ENCODE measurements around the gene ACY1.

ACY1 gene

GRCh38 chr3:51957520-51958205 lies 25.7 kb upstream of the ACY1 start:
- Histone ChIP-seq H3K4me1 (ENCODE audit: control insufficient read depth in 2 of 2, insufficient read depth in 2 of 2, low read length in 2 of 2) (no peaks in the 10 kb centered on the region), H3K9me3 (ENCODE audit: control insufficient read depth in 2 of 2, low read length in 2 of 2) (no peaks in the 10 kb centered on the region), H3K27ac (ENCODE audit: low read depth in 2 of 2, low read length in 2 of 2) (no peak overlapping the region), H3K4me3 (ENCODE audit: low read length in 2 of 2) (no peak overlapping the region), H3K36me3 (ENCODE audit: control insufficient read depth in 2 of 2, insufficient read depth in 2 of 2, low read length in 2 of 2) (peaks cover 2% of the 10 kb centered on the region in 2 donors), H3K27me3 (ENCODE audit: control insufficient read depth in 2 of 2, insufficient read depth in 2 of 2, low read length in 2 of 2) (peaks cover 0 to 7% of the 10 kb centered on the region in 2 donors), H3K9ac (ENCODE audit: low read depth in 1 of 2, low read length in 2 of 2) (no peak overlapping the region)

- Histone ChIP-seq H3K27me3 (ENCODE audit: control insufficient read depth in 2 of 2, insufficient read depth in 2 of 2, low read length in 2 of 2) (peaks cover 0 to 7% of the 10 kb centered on the region in 2 donors), H3K9ac (ENCODE audit: low read depth in 1 of 2, low read length in 2 of 2) (no peak overlapping the region), H3K4me3 (ENCODE audit: low read length in 2 of 2) (no peak overlapping the region), H3K36me3 (ENCODE audit: control insufficient read depth in 2 of 2, insufficient read depth in 2 of 2, low read length in 2 of 2) (peaks cover 2% of the 10 kb centered on the region in 2 donors), H3K4me1 (ENCODE audit: control insufficient read depth in 2 of 2, insufficient read depth in 2 of 2, low read length in 2 of 2) (no peaks in the 10 kb centered on the region), H3K9me3 (ENCODE audit: control insufficient read depth in 2 of 2, low read length in 2 of 2) (no peaks in the 10 kb centered on the region), H3K27ac (ENCODE audit: low read depth in 2 of 2, low read length in 2 of 2) (no peak overlapping the region)
Measured at GRCh38 chr3:51958603-51959521, 24.5 kb upstream of the ACY1 start.

GRCh38 chr3:51959651-51960050 lies 23.7 kb upstream of the ACY1 start:
- Histone ChIP-seq H3K4me1 (ENCODE audit: control insufficient read depth in 2 of 2, insufficient read depth in 2 of 2, low read length in 2 of 2) (no peaks in the 10 kb centered on the region), H3K27ac (ENCODE audit: low read depth in 2 of 2, low read length in 2 of 2) (no peak overlapping the region), H3K4me3 (ENCODE audit: low read length in 2 of 2) (no peak overlapping the region), H3K9ac (ENCODE audit: low read depth in 1 of 2, low read length in 2 of 2) (no peak overlapping the region), H3K27me3 (ENCODE audit: control insufficient read depth in 2 of 2, insufficient read depth in 2 of 2, low read length in 2 of 2) (peaks cover 0 to 7% of the 10 kb centered on the region in 2 donors), H3K36me3 (ENCODE audit: control insufficient read depth in 2 of 2, insufficient read depth in 2 of 2, low read length in 2 of 2) (peaks cover 2% of the 10 kb centered on the region in 2 donors), H3K9me3 (ENCODE audit: control insufficient read depth in 2 of 2, low read length in 2 of 2) (no peaks in the 10 kb centered on the region)

DNA sequence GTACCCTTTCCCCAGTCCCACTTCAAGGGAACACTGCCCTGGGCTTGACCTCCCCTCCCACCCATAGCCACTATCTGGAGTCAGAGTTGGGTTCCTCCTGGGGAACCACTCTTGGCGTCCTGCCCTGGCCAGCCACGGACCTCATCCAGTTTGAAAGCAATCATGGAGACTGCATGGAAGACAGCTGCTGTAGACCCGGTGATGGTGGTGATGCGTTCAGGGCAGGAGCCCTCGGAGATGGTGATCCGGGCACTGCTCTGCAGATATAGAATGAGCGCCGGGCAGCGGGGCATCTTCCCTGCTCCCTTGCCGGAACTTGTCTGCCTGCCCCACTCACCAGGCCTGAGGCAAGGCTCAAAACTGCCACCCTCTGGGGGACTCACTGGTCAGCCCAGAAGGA lies 22.9 kb upstream of the ACY1 start:
- Histone ChIP-seq H3K4me1 (ENCODE audit: control insufficient read depth in 2 of 2, insufficient read depth in 2 of 2, low read length in 2 of 2) (no peaks in the 10 kb centered on the region), H3K27me3 (ENCODE audit: control insufficient read depth in 2 of 2, insufficient read depth in 2 of 2, low read length in 2 of 2) (peaks cover 0 to 3% of the 10 kb centered on the region in 2 donors), H3K9ac (ENCODE audit: low read depth in 1 of 2, low read length in 2 of 2) (no peak overlapping the region)

DNA sequence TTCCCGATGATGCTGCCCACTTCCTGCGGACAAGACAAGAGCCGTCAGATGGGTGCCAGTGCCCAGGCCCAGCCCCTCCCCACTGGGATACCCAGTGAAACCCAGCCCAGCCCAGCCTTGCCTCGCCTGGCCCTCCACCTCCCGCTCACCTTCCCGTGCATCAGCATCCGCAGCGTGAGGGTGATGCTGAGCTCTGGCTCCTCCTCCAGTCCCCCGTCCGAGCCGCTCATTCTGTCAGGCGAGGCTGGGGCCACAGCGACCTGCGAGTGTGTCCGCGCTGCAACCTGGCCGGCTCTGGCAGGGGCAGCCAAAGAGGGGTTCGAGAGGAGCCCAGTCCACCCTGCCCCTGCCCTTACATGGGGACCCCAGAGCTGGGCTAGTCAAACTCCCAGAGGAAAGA lies 22.3 kb upstream of the ACY1 start:
- H3K9me3 ChIP-seq (ENCODE audit: control insufficient read depth in 2 of 2, low read length in 2 of 2): no peaks in the 10 kb centered on the region
- H3K4me1 ChIP-seq (ENCODE audit: control insufficient read depth in 2 of 2, insufficient read depth in 2 of 2, low read length in 2 of 2): no peaks in the 10 kb centered on the region
- H3K36me3 ChIP-seq (ENCODE audit: control insufficient read depth in 2 of 2, insufficient read depth in 2 of 2, low read length in 2 of 2): peaks cover 2% of the 10 kb centered on the region in 2 donors
- no peaks in the 10 kb centered on the region for H3K27me3 ChIP-seq (ENCODE audit: control insufficient read depth in 2 of 2, insufficient read depth in 2 of 2, low read length in 2 of 2)
- H3K4me3 ChIP-seq (ENCODE audit: low read length in 2 of 2): no peak overlapping the region
- no peak overlapping the region for H3K9ac ChIP-seq (ENCODE audit: low read depth in 1 of 2, low read length in 2 of 2)
- no peak overlapping the region for H3K27ac ChIP-seq (ENCODE audit: low read depth in 2 of 2, low read length in 2 of 2)

More for the DNA sequence above, 22.9 kb upstream of the ACY1 start:
- Histone ChIP-seq H3K4me3 (ENCODE audit: low read length in 2 of 2) (no peak overlapping the region), H3K9me3 (ENCODE audit: control insufficient read depth in 2 of 2, low read length in 2 of 2) (no peaks in the 10 kb centered on the region), H3K27ac (ENCODE audit: low read depth in 2 of 2, low read length in 2 of 2) (no peak overlapping the region), H3K36me3 (ENCODE audit: control insufficient read depth in 2 of 2, insufficient read depth in 2 of 2, low read length in 2 of 2) (peaks cover 2% of the 10 kb centered on the region in 2 donors)

DNA sequence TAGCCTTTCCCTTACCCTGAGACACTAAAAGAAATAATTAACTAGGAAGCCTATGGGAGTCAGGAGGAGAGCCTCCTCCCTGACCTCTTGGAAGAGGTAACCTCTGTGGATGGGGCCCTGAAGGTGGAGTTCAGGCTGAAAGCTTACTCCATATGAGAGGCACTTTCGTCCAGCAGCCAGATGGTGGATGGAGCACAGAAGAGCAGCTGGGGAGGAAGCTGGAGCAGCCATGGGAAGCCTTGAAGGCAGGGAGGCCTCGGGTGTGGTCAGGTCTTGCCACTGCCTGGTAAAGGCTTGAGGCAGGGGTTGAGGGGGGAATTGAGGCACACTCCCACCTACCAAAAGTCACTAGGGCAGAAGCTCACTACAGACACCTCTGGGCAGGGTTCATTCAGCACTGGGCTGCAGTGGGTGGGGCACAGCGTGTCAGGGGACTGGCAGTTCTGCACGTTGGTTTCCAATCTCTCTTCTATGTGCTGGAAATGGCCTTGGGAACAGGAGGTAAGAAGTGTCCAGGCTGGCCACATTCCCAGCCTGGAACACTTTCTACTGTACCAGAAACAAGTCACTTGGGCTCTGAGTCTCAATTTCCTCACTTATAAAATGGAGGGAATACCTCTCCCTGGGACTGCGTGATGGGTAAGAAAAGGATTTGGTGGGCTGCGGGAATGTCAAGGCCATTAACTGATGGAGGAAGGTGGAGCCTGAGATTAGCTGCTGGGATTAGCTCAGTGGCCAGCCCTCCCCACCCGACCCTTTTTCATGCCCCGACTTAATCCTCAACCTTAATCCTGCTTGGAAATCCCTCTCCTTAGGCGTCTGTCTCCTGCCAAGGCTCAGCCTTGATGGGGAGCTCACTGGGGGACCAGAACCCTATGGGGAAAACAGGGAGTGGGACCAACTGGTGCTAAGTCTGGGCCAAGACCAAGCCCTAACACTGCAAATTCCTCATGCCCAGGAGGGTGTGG lies 21.4 kb upstream of the ACY1 start:
- H3K9ac ChIP-seq (ENCODE audit: low read depth in 1 of 2, low read length in 2 of 2): no peak overlapping the region
- H3K36me3 ChIP-seq (ENCODE audit: control insufficient read depth in 2 of 2, insufficient read depth in 2 of 2, low read length in 2 of 2): peaks cover 2% of the 10 kb centered on the region in 2 donors
- H3K9me3 ChIP-seq (ENCODE audit: control insufficient read depth in 2 of 2, low read length in 2 of 2): no peaks in the 10 kb centered on the region
- H3K27ac ChIP-seq (ENCODE audit: low read depth in 2 of 2, low read length in 2 of 2): no peak overlapping the region
- no peaks in the 10 kb centered on the region for H3K27me3 ChIP-seq (ENCODE audit: control insufficient read depth in 2 of 2, insufficient read depth in 2 of 2, low read length in 2 of 2)
- no peak overlapping the region for H3K4me3 ChIP-seq (ENCODE audit: low read length in 2 of 2)
- H3K4me1 ChIP-seq (ENCODE audit: control insufficient read depth in 2 of 2, insufficient read depth in 2 of 2, low read length in 2 of 2): peaks cover 1 to 2% of the 10 kb centered on the region in 2 donors

GRCh38 chr3:51962854-51963530 lies 20.3 kb upstream of the ACY1 start:
- Histone ChIP-seq H3K4me3 (ENCODE audit: low read length in 2 of 2) (no peak overlapping the region), H3K27ac (ENCODE audit: low read depth in 2 of 2, low read length in 2 of 2) (no peak overlapping the region)

GRCh38 chr3:51963951-51964451 lies 19.3 kb upstream of the ACY1 start:
- Histone ChIP-seq H3K4me1 (ENCODE audit: control insufficient read depth in 2 of 2, insufficient read depth in 2 of 2, low read length in 2 of 2) (peaks cover 7 to 13% of the 10 kb centered on the region in 2 donors), H3K36me3 (ENCODE audit: control insufficient read depth in 2 of 2, insufficient read depth in 2 of 2, low read length in 2 of 2) (peaks cover 2% of the 10 kb centered on the region in 2 donors), H3K9ac (ENCODE audit: low read depth in 1 of 2, low read length in 2 of 2) (no peak overlapping the region), H3K27ac (ENCODE audit: low read depth in 2 of 2, low read length in 2 of 2) (no peak overlapping the region), H3K9me3 (ENCODE audit: control insufficient read depth in 2 of 2, low read length in 2 of 2) (no peaks in the 10 kb centered on the region), H3K4me3 (ENCODE audit: low read length in 2 of 2) (no peak overlapping the region), H3K27me3 (ENCODE audit: control insufficient read depth in 2 of 2, insufficient read depth in 2 of 2, low read length in 2 of 2) (no peaks in the 10 kb centered on the region)

More at GRCh38 chr3:51962854-51963530, 20.3 kb upstream of the ACY1 start:
- H3K27me3 ChIP-seq (ENCODE audit: control insufficient read depth in 2 of 2, insufficient read depth in 2 of 2, low read length in 2 of 2): no peaks in the 10 kb centered on the region
- H3K4me1 ChIP-seq (ENCODE audit: control insufficient read depth in 2 of 2, insufficient read depth in 2 of 2, low read length in 2 of 2): peaks cover 5 to 6% of the 10 kb centered on the region in 2 donors
- peaks cover 2% of the 10 kb centered on the region in 2 donors for H3K36me3 ChIP-seq (ENCODE audit: control insufficient read depth in 2 of 2, insufficient read depth in 2 of 2, low read length in 2 of 2)
- H3K9me3 ChIP-seq (ENCODE audit: control insufficient read depth in 2 of 2, low read length in 2 of 2): no peaks in the 10 kb centered on the region
- no peak overlapping the region for H3K9ac ChIP-seq (ENCODE audit: low read depth in 1 of 2, low read length in 2 of 2)

DNA sequence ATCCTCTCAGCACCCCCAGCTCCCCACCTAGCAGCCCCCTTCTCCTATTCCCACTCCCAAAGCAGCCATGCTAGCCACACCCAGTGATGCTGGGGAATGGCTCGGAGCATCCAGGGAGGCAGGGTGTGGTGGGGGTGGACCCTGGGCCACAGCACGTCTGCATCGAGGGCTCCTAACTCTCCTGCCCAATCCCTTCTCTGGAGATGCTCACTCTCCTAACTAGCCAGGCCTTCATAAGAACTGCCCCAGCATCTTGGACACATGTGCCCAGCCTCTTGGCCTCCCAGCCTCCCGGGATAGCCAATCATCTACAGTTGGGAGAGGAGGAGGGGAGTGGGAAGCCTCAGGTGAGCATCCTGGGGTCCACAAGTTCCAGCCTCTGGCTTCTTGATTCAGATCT lies 18.8 kb upstream of the ACY1 start:
- Histone ChIP-seq H3K4me3 (ENCODE audit: low read length in 2 of 2) (no peak overlapping the region), H3K27me3 (ENCODE audit: control insufficient read depth in 2 of 2, insufficient read depth in 2 of 2, low read length in 2 of 2) (no peaks in the 10 kb centered on the region), H3K9me3 (ENCODE audit: control insufficient read depth in 2 of 2, low read length in 2 of 2) (no peaks in the 10 kb centered on the region), H3K36me3 (ENCODE audit: control insufficient read depth in 2 of 2, insufficient read depth in 2 of 2, low read length in 2 of 2) (peaks cover 0 to 3% of the 10 kb centered on the region in 2 donors), H3K4me1 (ENCODE audit: control insufficient read depth in 2 of 2, insufficient read depth in 2 of 2, low read length in 2 of 2) (peaks cover 7 to 13% of the 10 kb centered on the region in 2 donors), H3K9ac (ENCODE audit: low read depth in 1 of 2, low read length in 2 of 2) (no peak overlapping the region), H3K27ac (ENCODE audit: low read depth in 2 of 2, low read length in 2 of 2) (no peak overlapping the region)

Data from mucosa of rectum (tissue), 2 donors.